ENCODE measurements around the gene BTF3. TPM values are rescaled to one million over a fixed set of nuclear protein-coding genes. Genes with fewer than 3 reads are reported as not detected.

Gene BTF3
- polyA plus RNA-seq, 3 donors: 486 to 559 (median 512) TPM

- Mint-ChIP-seq H3K27ac (no peak overlapping the region), H3K4me3 (no peak overlapping the region)
Observed at GRCh38 chr5:73493421-73493820, 4.8 kb upstream of the BTF3 start.

GRCh38 chr5:73494721-73495120 is 3.5 kb upstream of the BTF3 start:
- Mint-ChIP-seq H3K36me3 (peaks cover 4 to 8% of the 10 kb centered on the region in 2 donors), H3K4me1 (peaks cover 14% of the 10 kb centered on the region), H3K9me3 (no peaks in the 10 kb centered on the region), H3K27me3 (ENCODE audit: low read depth in 3 of 3) (peaks cover 6 to 16% (median 7%) of the 10 kb centered on the region in 3 donors), H3K27ac (no peak overlapping the region), H3K4me3 (no peak overlapping the region)
- H3K27ac ChIP-seq (ENCODE audit: low read depth in 1 of 2, low read length in 2 of 2): no peak overlapping the region
- TF ChIP-seq CTCF (IDR thresholded peaks at IDR 0.05): no peak
- H3K4me3 ChIP-seq (replicated peaks in 1 of 3; ENCODE audit: low read depth in 2 of 3, low read length in 3 of 3): no peak overlapping the region
- H3K4me2 ChIP-seq (replicated peaks; ENCODE audit: extremely low read depth, low read length, poor library complexity, severe bottlenecking): no peak overlapping the region
- no peak for DNase-seq
- H3K27me3 ChIP-seq (ENCODE audit: control insufficient read depth in 2 of 2, insufficient read depth in 2 of 2, low read length in 2 of 2): peaks cover 4 to 14% of the 10 kb centered on the region in 2 donors
- H3K36me3 ChIP-seq (replicated peaks in 1 of 2; ENCODE audit: control insufficient read depth in 1 of 2, insufficient read depth in 2 of 2, low read length in 2 of 2): no peaks in the 10 kb centered on the region
- H3K9me3 ChIP-seq (replicated peaks in 1 of 2; ENCODE audit: control insufficient read depth in 1 of 2, insufficient read depth in 1 of 2, low read length in 2 of 2): no peaks in the 10 kb centered on the region
- intact Hi-C loops (cut with micrococcal nuclease): loop anchor here in 1 of 2 donors (5.0 to 10.0 kb wide), 2 partner anchors 73 to 680 kb away; partner anchors contain the start of genes ANKRA2, TNPO1 and UTP15
- no peak overlapping the region for H2AFZ ChIP-seq (ENCODE audit: insufficient read depth, low read depth, low read length, poor library complexity, severe bottlenecking)
- no peak overlapping the region for H3K9ac ChIP-seq (ENCODE audit: insufficient read depth, low read length, poor library complexity, severe bottlenecking)
- peaks cover 14 to 19% of the 10 kb centered on the region in 2 donors for H3K4me1 ChIP-seq (ENCODE audit: control insufficient read depth in 1 of 2, insufficient read depth in 2 of 2, low read length in 2 of 2)
- H3K79me2 ChIP-seq (ENCODE audit: insufficient read depth, low read length): peaks cover 18% of the 10 kb centered on the region
- H4K20me1 ChIP-seq (ENCODE audit: insufficient read depth, low read length): no peaks in the 10 kb centered on the region

More at GRCh38 chr5:73493421-73493820, 4.8 kb upstream of the BTF3 start:
- Histone ChIP-seq H3K4me3 (replicated peaks in 1 of 3; ENCODE audit: low read depth in 2 of 3, low read length in 3 of 3) (no peak overlapping the region), H3K4me1 (ENCODE audit: control insufficient read depth in 1 of 2, insufficient read depth in 2 of 2, low read length in 2 of 2) (peaks cover 7 to 8% of the 10 kb centered on the region in 2 donors), H2AFZ (ENCODE audit: insufficient read depth, low read depth, low read length, poor library complexity, severe bottlenecking) (no peak overlapping the region), H3K4me2 (replicated peaks; ENCODE audit: extremely low read depth, low read length, poor library complexity, severe bottlenecking) (no peak overlapping the region), H3K9ac (ENCODE audit: insufficient read depth, low read length, poor library complexity, severe bottlenecking) (no peak overlapping the region), H4K20me1 (ENCODE audit: insufficient read depth, low read length) (no peaks in the 10 kb centered on the region), H3K27ac (ENCODE audit: low read depth in 1 of 2, low read length in 2 of 2) (no peak overlapping the region), H3K36me3 (replicated peaks in 1 of 2; ENCODE audit: control insufficient read depth in 1 of 2, insufficient read depth in 2 of 2, low read length in 2 of 2) (no peaks in the 10 kb centered on the region), H3K9me3 (replicated peaks in 1 of 2; ENCODE audit: control insufficient read depth in 1 of 2, insufficient read depth in 1 of 2, low read length in 2 of 2) (no peaks in the 10 kb centered on the region), H3K79me2 (ENCODE audit: insufficient read depth, low read length) (peaks cover 5% of the 10 kb centered on the region), H3K27me3 (ENCODE audit: control insufficient read depth in 2 of 2, insufficient read depth in 2 of 2, low read length in 2 of 2) (peaks cover 4 to 15% of the 10 kb centered on the region in 2 donors)
- TF ChIP-seq CTCF (IDR thresholded peaks at IDR 0.05): no peak
- intact Hi-C loops (cut with micrococcal nuclease): loop anchor here in 1 of 2 donors (10.0 kb wide), 1 partner anchor 679 kb away; the partner anchor contains the start of gene TNPO1
- Mint-ChIP-seq H3K9me3 (no peaks in the 10 kb centered on the region), H3K36me3 (peaks cover 0 to 2% of the 10 kb centered on the region in 2 donors), H3K27me3 (ENCODE audit: low read depth in 3 of 3) (peaks cover 6 to 20% (median 10%) of the 10 kb centered on the region in 3 donors), H3K4me1 (peaks cover 6% of the 10 kb centered on the region)
- no peak for DNase-seq
- WGBS (ENCODE audit: insufficient coverage): 100% methylated on average over 1 of the region's 3 CpGs

All from CD14-positive monocyte (primary cell).